HepG2 (cell line): Measurements from ENCODE around the gene UTS2R. TPM values are rescaled to one million over a fixed set of nuclear protein-coding genes. Genes with fewer than 3 reads are reported as not detected.
A peak's percentile ranks its signal among the peaks of the same experiment; 100 is the strongest.

Experiments
- FOXP1 ChIP-seq, 2 experiments: fragments of 450-650 bp in 1 of 2; IDR thresholded peaks; 2 replicates each; pipeline ENCODE4 v1.6.1; 2017 to 2018; ENCODE audit warnings: antibody characterized with exemption in 1 of 2
- GATAD2A ChIP-seq: IDR thresholded peaks from 2 replicates; pipeline ENCODE4 v1.6.1; 2016
- HMG20B ChIP-seq: conservative IDR thresholded peaks from 2 replicates; pipeline ENCODE4 v1.6.1; 2016; ENCODE audit warnings: missing genetic modification reagents, missing compliant biosample characterization
- HMGXB3 ChIP-seq: sonication (generic); formaldehyde crosslinking; IDR thresholded peaks from 2 replicates; pipeline ENCODE4 v1.4.0; 2020; ENCODE audit warnings: missing genetic modification reagents, borderline replicate concordance
- MIER3 ChIP-seq: IDR thresholded peaks from 2 replicates; pipeline ENCODE4 v1.6.1; 2016; ENCODE audit warnings: missing compliant biosample characterization, borderline replicate concordance
- MTA1 ChIP-seq: sonication (generic); formaldehyde crosslinking; IDR thresholded peaks from 2 replicates; pipeline ENCODE4 v1.4.0; 2020; ENCODE audit warnings: missing genetic modification reagents, mild to moderate bottlenecking, borderline replicate concordance
- RBM22 ChIP-seq: fragments of 200-400 bp; formaldehyde crosslinking; optimal IDR thresholded peaks from 2 replicates; pipeline ENCODE3; 2017; ENCODE audit warnings: mild to moderate bottlenecking, low read length, moderate library complexity
- RNF2 ChIP-seq: fragments of 450-650 bp; conservative IDR thresholded peaks from 2 replicates; pipeline ENCODE4 v1.6.1; 2016; ENCODE audit warnings: low read depth
- SETDB1 ChIP-seq: sonication (generic); formaldehyde crosslinking; IDR thresholded peaks from 2 replicates; pipeline ENCODE4 v1.5.1; 2020; ENCODE audit warnings: missing genetic modification reagents, mild to moderate bottlenecking, borderline replicate concordance
- SOX13 ChIP-seq, 3 experiments: fragments of 450-650 bp in 1 of 3; sonication (generic) in 1 of 3; formaldehyde crosslinking in 1 of 3; IDR thresholded peaks in 2 of 3; conservative IDR thresholded peaks in 1 of 3; 2 replicates each; pipeline versions ENCODE4 v1.5.0 to v1.6.1; 2016 to 2020; ENCODE audit warnings: antibody characterized with exemption in 1 of 3, mild to moderate bottlenecking in 1 of 3, missing compliant biosample characterization in 1 of 3, missing genetic modification reagents in 1 of 3, moderate library complexity in 1 of 3
- ZBTB33 ChIP-seq: sonication (generic); formaldehyde crosslinking; IDR thresholded peaks from 2 replicates; pipeline ENCODE4 v1.4.0; 2020; ENCODE audit warnings: missing genetic modification reagents
- ZMYM3 ChIP-seq: sonication (generic); formaldehyde crosslinking; IDR thresholded peaks from 2 replicates; pipeline ENCODE4 v1.5.1; 2020; ENCODE audit warnings: mild to moderate bottlenecking, missing genetic modification reagents
- ZNF556 ChIP-seq: sonication (generic); formaldehyde crosslinking; IDR thresholded peaks from 2 replicates; pipeline ENCODE4 v1.4.0; 2020; ENCODE audit warnings: mild to moderate bottlenecking, missing genetic modification reagents, borderline replicate concordance
- ZNF576 ChIP-seq: sonication (generic); formaldehyde crosslinking; IDR thresholded peaks from 2 replicates; pipeline ENCODE4 v1.4.0; 2020; ENCODE audit warnings: mild to moderate bottlenecking, missing genetic modification reagents
- ZNF710 ChIP-seq: sonication (generic); formaldehyde crosslinking; IDR thresholded peaks from 2 replicates; pipeline ENCODE4 v1.5.0; 2020; ENCODE audit warnings: mild to moderate bottlenecking, missing genetic modification reagents, borderline replicate concordance
- polyA plus RNA-seq, 8 experiments: library from polyadenylated mRNA; depleted of rRNA in 3 of 8; stranded (reverse) in 7 of 8; unstranded in 1 of 8; fragments of >200 nt; fragmentation: Illumina TruSeq in 4 of 8; extraction: Trizol in 4 of 8; gene quantifications; 2 replicates each; pipeline versions ENCODE4 v1.2.1 to v1.2.3, GENCODE V29; 2011 to 2016; ENCODE audit warnings: low read depth in 4 of 8, missing spikeins in 1 of 8, mixed read lengths in 1 of 8; ENCODE audit not compliant: insufficient read depth in 1 of 8
- total RNA-seq, 5 experiments: library from RNA; depleted of rRNA; stranded (reverse); fragments of >200 nt; fragmentation: Illumina TruSeq; extraction: Trizol; gene quantifications; 2 replicates each; pipeline ENCODE4 v1.2.3, GENCODE V29; 2016; ENCODE audit warnings: low read depth in 1 of 5
- TF ChIP-seq, protein P1 (sequence below): sonication (generic); formaldehyde crosslinking; conservative IDR thresholded peaks from 2 replicates; pipeline ENCODE4 v1.4.0; 2020; ENCODE audit warnings: mild to moderate bottlenecking, missing genetic modification reagents, moderate library complexity

UTS2R gene
- total and polyA plus RNA-seq, 2 of the 13 experiments (the other 11 are each of a cell fraction or from before 2014, with no cell fraction given) = 0.13 to 0.15 TPM

GRCh38 chr17:82349287-82349701 is 22.3 kb upstream of the UTS2R start (continued):
- TF ChIP-seq HMGXB3 = peak; percentile 58; the same call in 1 of the 2 replicates
- no peak for TF ChIP-seq RBM22
- peak; percentile 30; the same call in 1 of the 2 replicates for TF ChIP-seq MIER3 (CRISPR knock-in tag)
- TF ChIP-seq ZMYM3 (CRISPR knock-in tag) = no peak
- TF ChIP-seq ZBTB33 = peak; percentile 60; the same call in 1 of the 2 replicates
- 0 out of 2 replicates have a peak, but pooled peaks have one; percentile 22 for TF ChIP-seq GATAD2A
- no peak for TF ChIP-seq HMG20B (CRISPR knock-in tag)
- TF ChIP-seq, protein P1, sequence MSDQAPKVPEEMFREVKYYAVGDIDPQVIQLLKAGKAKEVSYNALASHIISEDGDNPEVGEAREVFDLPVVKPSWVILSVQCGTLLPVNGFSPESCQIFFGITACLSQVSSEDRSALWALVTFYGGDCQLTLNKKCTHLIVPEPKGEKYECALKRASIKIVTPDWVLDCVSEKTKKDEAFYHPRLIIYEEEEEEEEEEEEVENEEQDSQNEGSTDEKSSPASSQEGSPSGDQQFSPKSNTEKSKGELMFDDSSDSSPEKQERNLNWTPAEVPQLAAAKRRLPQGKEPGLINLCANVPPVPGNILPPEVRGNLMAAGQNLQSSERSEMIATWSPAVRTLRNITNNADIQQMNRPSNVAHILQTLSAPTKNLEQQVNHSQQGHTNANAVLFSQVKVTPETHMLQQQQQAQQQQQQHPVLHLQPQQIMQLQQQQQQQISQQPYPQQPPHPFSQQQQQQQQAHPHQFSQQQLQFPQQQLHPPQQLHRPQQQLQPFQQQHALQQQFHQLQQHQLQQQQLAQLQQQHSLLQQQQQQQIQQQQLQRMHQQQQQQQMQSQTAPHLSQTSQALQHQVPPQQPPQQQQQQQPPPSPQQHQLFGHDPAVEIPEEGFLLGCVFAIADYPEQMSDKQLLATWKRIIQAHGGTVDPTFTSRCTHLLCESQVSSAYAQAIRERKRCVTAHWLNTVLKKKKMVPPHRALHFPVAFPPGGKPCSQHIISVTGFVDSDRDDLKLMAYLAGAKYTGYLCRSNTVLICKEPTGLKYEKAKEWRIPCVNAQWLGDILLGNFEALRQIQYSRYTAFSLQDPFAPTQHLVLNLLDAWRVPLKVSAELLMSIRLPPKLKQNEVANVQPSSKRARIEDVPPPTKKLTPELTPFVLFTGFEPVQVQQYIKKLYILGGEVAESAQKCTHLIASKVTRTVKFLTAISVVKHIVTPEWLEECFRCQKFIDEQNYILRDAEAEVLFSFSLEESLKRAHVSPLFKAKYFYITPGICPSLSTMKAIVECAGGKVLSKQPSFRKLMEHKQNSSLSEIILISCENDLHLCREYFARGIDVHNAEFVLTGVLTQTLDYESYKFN = peak; percentile 52
- TF ChIP-seq ZNF556 (CRISPR knock-in tag) = 0 out of 2 replicates have a peak, but pooled peaks have one; percentile 60
- 0 out of 2 replicates have a peak, but pooled peaks have one; percentile 48 for TF ChIP-seq MTA1 (CRISPR knock-in tag)
- TF ChIP-seq SETDB1 (CRISPR knock-in tag) = no peak
- TF ChIP-seq ZNF710 (CRISPR knock-in tag) = no peak
- TF ChIP-seq ZNF576 (CRISPR knock-in tag) = no peak
- TF ChIP-seq RNF2 = no peak
- no peak for TF ChIP-seq SOX13 (IDR thresholded peaks at IDR 0.05)
- peak in 1 of 2 experiments; percentile 64; a peak in 1 of 4 replicates for TF ChIP-seq SOX13 (CRISPR knock-in tag; conservative IDR thresholded peaks at IDR 0.05 in 1 of 2, IDR thresholded peaks at IDR 0.05 in 1 of 2)
- TF ChIP-seq FOXP1 (IDR thresholded peaks at IDR 0.05) = no peak
- 0 out of 2 replicates have a peak, but pooled peaks have one; percentile 23 for TF ChIP-seq FOXP1 (CRISPR knock-in tag; IDR thresholded peaks at IDR 0.05)
